ENCODE measurements around the gene UNC119B. TPM values are rescaled to one million over a fixed set of nuclear protein-coding genes. Genes with fewer than 3 reads are reported as not detected.

The UNC119B gene
- total RNA-seq, 4 donors from 2014 or later: 5.0 to 20.3 (median 13.9) TPM

GRCh38 chr12:120739821-120740613 lies 29.8 kb downstream of the UNC119B start:
- WGBS, 2 donors: 84 to 87% methylated on average over 15 to 16 of the region's 16 CpGs
- TF ChIP-seq CTCF (IDR thresholded peaks at IDR 0.05): no peak
- TF ChIP-seq POLR2A (IDR thresholded peaks at IDR 0.05): no peak
- intact Hi-C loops (cut with DNase I; ENCODE audit: low total_unique reads): no loop called here
- no peak for DNase-seq (ENCODE audit: low spot score in 2 of 2)
- H3K4me3 ChIP-seq (ENCODE audit: low read depth, poor library complexity, severe bottlenecking): no peak overlapping the region

GRCh38 chr12:120740871-120741270 lies 30.6 kb downstream of the UNC119B start:
- TF ChIP-seq POLR2A (IDR thresholded peaks at IDR 0.05): no peak
- TF ChIP-seq CTCF (IDR thresholded peaks at IDR 0.05): no peak
- 64 to 82% methylated on average over 14 to 15 of the region's 15 CpGs for WGBS, 2 donors
- DNase-seq (ENCODE audit: low spot score in 2 of 2): no peak
- H3K4me3 ChIP-seq (ENCODE audit: low read depth, poor library complexity, severe bottlenecking): no peak overlapping the region
- intact Hi-C loops (cut with DNase I; ENCODE audit: low total_unique reads): no loop called here

GRCh38 chr12:120741476-120742421 lies 31.5 kb downstream of the UNC119B start:
- TF ChIP-seq CTCF (IDR thresholded peaks at IDR 0.05) (no peak), POLR2A (IDR thresholded peaks at IDR 0.05) (no peak)
- 81 to 83% methylated on average over 16 to 30 of the region's 33 CpGs for WGBS, 2 donors
- H3K4me3 ChIP-seq (ENCODE audit: low read depth, poor library complexity, severe bottlenecking): no peak overlapping the region
- intact Hi-C loops (cut with DNase I; ENCODE audit: low total_unique reads): no loop called here
- DNase-seq (ENCODE audit: low spot score in 2 of 2): no peak

- no peak overlapping the region for H3K4me3 ChIP-seq (ENCODE audit: low read depth, poor library complexity, severe bottlenecking)
- WGBS, 2 donors: 87 to 88% methylated on average over 14 to 15 of the region's 15 CpGs
- TF ChIP-seq CTCF (IDR thresholded peaks at IDR 0.05) (no peak), POLR2A (IDR thresholded peaks at IDR 0.05) (no peak)
- intact Hi-C loops (cut with DNase I; ENCODE audit: low total_unique reads): no loop called here
- DNase-seq (ENCODE audit: low spot score in 2 of 2): no peak
These were observed 34.8 kb downstream of the UNC119B start for GRCh38 chr12:120744922-120745493.

- no peak for TF ChIP-seq CTCF (IDR thresholded peaks at IDR 0.05)
- DNase-seq (ENCODE audit: low spot score in 2 of 2): no peak
- no peak overlapping the region for H3K4me3 ChIP-seq (ENCODE audit: low read depth, poor library complexity, severe bottlenecking)
- intact Hi-C loops (cut with DNase I; ENCODE audit: low total_unique reads): no loop called here
- WGBS, 2 donors: 81 to 85% methylated on average over 7 of the region's 7 CpGs
These were observed 38.0 kb downstream of the UNC119B start for GRCh38 chr12:120748242-120748641.
